ENCODE results near the gene MN1.

The MN1 gene

DNA sequence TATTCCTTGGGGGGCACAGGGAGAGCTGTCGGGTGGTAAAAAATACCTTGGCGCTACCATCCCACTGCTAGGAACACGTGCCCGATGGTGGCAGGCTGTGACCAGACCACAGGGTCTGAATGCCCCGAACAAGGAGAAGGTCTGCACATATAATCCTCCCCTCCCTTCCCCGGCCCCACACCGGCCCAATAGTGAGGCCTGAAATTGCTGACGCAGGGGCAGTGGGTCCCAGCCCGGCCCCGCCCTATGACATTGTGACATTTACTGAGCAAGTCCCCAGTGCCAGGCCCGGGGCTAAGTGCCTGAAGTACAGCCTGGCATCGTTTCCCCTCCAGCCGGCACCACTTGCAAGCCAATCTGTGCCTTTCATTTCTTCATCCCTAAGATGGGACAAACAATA lies 19.5 kb downstream of the MN1 start:
- FAIRE-seq = no peak

DNA sequence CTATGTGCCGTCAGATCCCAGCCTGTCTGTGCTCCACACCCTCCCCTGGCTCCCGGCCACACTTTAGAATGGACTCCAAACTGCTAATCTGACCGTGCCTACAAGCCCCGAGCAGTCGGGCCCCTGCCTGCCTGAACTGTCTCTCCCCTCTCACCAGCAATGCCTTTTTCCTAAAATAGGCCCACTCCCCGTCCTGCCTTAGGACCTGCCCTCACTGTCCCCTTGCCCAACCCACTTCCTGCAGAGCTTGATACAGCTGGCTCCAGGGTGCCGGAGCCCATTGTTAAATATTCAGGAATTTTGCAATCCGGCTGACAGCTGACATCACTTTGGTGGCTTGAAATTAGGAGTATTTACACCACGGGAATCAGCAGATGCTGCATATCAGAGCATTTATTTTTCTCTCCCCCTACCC lies 21.4 kb downstream of the MN1 start:
- no peak for FAIRE-seq

DNA sequence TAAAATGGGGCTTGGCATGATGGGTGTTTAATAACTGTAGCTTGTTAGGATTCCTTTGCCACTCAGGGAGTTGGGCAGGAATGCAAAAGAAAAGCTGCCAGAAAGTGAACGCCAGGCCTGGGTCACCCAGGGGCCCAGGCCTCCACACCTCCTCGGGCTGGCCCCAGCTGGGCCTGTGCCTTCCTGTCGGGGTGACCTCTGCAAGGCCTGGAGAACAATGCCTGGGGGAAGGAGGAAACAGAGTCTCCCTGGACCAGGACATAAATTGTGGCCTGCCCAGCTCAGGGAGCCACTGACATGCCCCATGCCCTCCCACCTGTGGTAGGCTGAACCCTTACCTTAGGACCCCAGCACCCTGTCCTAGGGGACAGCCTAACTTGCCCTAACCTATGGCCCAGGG lies 21.9 kb downstream of the MN1 start:
- no peak for FAIRE-seq

DNA sequence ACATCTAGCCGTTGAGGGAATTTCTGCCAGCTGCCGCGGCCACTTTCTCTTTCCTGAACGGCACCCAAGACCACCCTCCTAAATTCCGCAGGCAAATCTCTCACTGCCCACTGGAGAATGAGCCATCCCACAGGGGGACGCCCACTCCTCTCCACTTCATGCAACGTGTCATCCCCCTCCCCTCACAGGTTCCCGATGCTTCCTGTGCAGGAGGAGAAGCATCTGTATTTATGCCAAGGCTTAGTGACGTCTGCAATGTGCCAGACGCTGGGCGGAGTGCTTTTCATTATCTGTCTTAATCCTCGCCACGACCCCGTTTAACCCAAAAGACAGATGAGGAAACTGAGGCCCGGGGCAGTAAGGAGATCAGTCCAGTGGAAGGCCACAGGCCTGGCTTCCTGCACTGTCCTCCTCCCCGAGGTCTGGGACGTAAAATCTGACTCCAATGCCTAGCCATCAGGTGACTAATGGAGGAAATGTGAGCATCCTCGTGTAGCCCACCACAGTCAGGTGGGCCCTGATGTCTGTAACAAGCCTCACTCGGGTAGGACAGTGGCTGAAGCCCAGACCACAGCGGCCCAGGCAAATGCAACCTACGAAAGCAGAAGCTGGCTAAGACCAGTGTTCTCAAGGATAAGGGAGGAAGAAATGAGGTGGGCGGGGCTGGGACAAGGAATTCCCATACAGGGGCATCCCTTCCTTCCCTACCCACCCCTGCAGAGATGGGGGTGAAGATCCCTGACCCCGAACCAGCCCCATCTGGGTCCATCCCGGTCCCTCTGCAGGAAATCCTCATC lies 23.1 kb downstream of the MN1 start:
- FAIRE-seq = no peak

DNA sequence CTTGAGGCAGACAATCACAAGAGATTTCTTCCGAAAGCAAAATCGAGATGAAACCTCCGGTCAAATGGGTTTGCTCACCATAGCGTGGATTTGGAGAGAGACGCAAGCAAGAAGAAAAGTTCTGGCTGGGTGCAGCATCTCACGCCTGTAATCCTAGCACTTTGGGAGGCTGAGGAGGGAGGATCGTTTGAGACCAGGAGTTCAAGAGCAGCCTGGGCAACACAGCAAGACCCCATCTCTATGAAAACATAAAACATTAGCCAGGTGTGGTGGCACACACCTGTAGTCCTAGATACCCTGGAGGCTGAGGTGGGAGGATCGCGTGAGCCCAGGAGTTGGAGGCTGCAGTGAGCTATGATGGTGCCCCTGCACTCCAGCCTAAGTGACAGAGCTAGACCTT lies 24.4 kb downstream of the MN1 start:
- FAIRE-seq = no peak

DNA sequence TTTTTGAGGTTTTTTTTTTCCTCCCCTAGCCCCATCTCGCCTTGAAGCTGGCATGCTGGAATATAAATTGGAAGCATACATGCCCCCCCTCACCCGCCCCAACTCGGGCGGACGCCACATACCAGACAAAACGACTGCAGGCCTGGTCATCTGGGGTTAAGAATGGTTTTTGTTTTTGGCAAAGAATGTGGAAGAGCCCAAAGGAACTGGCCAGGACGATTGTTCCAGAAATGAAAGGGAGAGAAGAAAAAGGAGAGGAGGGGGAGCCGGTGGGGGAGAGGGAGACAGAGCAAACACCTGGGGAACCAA lies 25.0 kb downstream of the MN1 start:
- FAIRE-seq = no peak

DNA sequence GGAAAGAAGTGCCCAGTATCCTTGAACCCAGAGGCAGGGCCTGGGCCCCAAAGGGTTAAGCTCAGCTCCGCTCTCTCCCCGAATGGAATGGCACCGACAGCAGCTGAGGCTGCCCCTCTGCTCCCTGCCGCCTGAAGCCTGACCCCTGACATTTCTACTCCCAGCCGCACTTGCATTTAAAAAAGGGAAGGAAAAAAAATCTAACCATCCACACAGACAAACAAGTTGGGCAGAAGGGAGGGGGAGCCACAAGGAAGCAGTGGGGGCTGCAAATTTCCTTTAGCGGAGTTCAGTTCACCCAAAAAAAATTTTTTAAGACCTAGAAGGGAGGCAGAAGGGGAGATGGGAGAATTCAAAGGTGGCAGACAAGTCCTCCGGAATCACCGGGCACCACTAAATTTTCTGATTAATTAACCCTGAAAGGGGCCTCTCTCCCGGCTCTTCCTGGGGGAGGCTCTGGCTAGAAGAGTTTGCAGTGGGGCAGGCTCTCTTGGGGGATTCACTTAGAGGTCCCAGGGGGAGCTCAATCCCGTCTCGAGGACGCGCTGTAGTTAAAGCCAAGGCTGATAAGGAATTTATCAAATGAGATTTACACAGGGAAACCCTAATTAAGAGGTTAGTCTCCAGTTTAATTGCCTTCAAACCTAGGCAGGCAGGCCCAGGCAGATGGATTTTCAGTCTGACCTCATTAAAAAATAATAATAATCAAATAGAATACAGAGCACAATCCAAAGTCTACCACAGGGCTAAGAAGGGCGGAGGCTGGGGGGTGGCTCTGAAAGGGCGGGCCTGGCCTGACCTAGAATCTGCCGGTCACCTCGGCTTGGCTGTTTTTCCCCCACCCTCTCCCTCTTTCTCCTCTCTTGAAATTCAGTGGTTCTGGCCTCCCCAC lies 25.6 kb downstream of the MN1 start:
- FAIRE-seq = no peak

DNA sequence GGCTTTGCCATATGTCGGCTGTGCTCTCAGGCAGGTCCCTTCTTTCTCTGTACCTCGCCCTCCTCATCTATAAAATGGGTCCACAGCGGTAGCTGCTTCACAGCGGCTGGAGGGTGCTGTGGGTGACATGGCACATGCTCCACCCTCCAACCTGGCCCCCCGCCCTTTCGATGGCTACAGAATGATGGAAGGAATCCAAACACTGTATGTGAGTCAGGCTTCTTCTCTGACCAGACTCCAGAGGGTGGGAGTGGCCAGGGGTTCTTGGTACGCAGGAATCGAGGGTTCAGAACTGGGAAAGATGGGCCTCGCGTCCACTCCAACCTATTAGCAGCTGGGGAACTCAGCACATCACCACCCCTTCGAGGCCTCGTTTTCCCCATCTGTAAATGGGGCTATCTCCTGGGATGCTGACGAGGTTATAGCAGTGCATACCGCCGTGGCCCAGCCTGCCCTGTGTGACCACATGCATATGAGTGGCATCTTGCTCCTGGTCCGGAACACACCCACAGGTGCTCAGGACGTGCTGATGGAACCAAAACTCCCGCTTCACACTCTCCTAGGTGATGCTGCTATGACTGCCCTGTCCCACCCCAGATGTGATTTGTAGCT lies 26.4 kb downstream of the MN1 start:
- no peak for FAIRE-seq

DNA sequence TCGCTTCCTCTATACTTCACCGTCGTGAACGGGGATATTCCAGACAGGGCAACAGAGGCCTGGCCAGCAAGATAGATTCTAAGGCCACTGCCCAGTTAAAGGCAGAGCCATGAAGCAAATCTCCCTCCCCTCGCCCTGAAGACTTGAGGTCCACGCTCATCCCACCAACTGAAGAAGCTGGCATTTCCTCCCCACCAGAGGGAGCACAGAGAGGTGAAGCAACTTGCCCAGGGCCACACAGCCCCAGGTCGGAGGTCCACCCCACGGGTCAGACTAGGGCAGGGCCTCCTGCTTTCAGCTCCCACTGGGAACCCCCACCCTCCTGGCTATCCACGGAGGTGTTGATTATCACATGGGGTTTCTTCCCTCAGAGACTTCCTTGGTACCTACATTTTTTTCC lies 27.4 kb downstream of the MN1 start:
- FAIRE-seq = no peak

DNA sequence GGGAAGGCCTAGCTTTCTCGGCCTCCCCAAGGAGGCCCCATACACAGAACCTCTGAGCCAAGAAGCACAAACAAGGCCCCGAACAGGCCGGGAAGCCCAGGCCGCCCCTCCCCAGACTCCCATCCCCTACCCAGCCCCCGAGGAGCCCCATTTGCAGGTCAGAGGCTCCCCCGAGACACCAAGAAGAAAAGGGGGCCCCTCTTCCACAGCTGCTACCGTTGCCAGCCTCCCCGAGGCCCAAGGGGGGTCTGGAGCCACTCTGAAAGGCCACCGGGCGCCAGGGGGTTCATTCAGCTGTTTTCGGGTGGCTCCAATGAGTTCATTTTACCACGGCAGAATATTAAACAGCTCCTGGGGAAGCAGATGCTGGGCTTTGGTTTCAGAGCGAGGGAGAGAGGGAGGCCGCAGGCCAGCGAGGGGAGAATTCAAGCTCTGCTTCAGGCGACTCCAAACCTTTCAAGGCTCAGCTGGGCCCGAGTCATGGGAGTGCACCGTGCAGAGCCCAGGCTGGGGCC lies 28.5 kb downstream of the MN1 start:
- FAIRE-seq = no peak

DNA sequence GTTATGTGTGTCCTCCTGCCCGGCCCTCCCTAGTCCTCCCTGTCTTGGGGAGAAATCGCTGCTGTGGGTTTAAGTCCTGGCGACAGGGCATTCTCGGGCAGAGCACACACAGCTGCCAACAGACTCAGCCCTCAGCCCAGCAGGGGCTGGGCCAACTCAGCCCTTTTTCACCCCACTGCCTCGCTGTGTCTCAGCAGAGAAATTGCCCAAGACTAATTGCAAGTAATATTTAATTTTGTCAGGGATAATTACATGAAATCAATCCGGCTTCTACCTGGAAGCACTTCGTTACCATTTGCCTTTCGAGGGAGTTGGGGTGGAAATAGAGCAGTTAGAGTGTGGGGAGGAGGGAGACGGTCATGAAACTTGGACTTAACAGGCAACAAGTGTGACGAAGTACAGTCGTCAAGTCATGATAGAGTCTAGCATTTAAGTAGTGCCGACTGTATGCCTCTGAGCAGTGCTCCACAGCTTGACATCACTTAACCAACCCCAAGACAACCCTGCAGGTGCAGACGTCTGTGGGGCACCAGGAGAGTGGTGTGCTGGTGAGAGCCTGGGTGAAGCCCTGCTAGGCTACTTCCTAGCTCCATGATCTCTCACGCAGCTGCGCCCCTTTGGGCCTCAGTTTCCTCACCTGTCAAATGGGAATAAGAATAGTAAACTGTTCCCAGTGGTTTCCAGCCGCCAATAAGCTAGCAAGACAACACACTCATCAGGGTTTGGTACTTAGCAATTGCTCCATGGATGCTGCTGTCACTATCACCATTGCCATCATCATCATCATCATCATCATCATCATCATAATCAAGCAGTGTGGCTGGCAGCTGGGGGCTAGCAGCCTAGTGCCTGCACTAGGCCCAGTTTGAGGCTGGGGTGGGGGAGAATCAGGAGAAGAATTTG lies 29.2 kb downstream of the MN1 start:
- FAIRE-seq = no peak

DNA sequence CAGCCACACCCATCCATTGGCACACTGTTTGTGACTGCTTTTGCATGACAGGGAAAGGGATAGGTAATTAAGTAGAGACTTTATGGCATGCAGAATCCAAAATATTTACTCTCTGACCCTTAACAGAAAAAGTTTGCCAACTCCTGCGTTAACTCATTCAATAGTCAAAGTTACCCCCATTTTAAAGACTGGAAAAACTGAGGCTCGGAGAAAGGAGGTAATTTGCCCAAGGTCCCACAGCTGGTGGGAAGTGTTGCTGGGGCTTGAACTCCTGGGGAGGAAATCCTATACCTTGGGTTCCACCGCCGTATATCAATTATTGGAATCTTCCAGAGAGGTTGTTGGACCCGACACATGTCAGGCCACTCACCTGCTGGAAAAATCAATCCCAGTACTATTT lies 29.9 kb downstream of the MN1 start:
- FAIRE-seq = no peak

DNA sequence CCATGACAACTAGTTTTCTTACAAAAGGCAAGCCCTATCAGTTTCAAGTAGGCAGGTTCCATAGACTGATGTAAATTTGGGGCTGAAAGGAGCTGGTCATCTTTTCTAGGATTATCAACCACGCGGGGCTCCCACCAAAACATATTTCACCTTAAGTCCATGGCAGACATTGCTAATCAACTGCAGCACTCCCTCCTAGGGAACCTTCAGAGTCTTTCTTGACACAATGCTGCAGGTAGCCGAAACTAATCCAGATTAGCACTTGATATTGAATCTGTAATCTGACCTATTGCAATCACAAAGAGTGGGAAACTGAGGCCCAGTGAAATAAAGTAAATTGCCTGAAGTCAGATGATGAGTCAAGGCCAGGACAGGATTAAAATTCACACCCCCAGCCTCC lies 32.5 kb downstream of the MN1 start:
- FAIRE-seq = no peak

DNA sequence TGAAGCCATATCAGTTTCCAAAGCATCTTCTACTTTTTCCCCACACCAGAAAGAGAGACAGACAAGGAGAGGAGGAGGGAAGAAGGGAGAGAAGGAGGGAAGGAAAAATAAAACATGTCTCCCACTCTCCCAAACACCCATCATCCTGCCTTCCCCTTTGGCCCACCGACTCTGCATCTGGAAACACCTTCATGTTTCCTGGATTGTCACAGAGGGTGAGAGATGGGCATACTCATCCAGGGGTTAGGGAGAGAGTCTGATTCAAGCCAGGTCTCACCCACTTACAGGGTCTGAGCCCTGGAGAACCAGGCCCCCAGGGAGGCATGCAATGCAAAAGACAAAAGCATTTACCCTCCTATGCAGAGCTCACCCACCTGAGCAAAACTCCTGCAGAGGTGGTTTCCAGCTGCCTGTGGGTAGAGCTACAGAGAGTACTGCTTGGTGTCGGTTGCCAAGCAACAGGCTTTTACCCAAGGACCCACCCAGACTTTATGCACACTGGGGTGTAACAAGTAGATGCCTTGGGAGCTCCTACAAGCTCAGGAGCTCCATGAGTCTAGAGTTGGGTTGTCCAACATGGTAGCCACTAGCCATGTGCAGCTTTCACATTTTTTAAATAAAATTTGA lies 33.4 kb downstream of the MN1 start:
- FAIRE-seq = no peak

DNA sequence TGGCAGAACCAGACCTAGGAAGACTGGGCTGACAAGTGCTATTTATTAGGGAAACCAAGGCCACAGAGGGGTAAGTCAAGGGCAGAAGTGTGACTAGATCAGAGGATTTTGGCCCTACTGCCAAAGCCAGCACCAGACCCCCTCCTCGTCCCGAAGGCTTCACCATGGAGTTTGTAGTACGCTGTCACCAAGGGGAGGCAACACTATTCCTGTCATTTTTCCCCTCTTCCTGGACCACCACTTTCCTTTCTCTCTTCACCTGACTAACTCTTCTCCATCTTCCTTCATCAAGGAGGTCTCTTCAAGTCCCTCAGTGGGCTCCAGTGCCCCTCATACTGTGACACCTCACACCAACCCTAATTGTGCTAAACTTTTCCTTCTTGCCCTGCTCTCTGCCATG lies 34.9 kb downstream of the MN1 start:
- FAIRE-seq = no peak

DNA sequence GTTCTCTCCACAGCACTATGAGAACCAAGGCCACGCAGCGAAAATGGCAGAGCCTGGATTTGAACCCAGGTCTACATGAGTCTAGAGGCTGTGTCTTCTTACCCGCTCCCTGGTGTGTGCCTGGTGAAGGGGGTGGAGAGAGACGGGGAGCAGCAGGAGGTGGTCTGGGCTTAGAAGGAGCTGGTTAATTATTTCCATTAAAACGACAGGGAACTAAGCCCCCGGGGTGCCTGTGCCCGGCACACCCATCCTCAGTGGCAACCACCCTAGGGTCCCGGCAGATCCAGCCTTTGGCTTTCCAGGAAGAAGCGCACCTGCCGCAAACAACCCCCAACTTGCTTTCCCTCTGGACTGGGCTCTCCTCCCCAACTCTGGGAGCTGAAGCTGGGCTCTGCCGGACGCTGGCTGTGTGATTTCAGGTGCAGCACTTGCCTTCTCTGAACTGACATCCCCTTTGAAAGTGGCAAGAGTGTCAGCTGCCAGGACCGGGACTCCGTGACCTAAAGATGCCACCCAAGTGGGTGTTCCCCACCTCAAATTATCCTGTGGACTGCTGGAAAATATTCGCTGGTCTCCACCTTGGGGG lies 35.8 kb downstream of the MN1 start:
- no peak for FAIRE-seq

DNA sequence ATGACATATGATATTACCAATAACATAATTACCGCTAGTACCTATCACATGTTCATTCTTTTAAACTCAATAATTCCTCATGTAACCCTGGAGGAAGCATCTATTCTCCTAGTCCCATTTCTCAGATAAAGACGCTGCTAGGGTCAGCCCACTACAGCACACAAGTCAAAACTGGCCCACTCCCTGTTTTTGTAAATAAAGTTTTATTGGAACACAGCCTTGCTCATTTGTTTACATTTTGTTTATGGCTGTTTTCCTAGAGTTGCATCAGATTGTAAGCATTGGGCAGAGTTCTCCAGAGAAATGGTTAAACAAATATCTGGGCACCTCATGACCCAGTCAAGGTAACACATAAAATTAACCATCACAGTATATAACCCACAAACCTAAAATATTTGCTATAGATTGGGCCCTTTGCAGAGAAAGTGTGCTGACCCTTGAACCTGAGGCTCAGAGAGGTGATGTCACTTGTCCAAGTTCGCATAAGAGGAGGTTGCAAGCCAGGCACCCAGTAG lies 36.8 kb downstream of the MN1 start:
- no peak for FAIRE-seq

DNA sequence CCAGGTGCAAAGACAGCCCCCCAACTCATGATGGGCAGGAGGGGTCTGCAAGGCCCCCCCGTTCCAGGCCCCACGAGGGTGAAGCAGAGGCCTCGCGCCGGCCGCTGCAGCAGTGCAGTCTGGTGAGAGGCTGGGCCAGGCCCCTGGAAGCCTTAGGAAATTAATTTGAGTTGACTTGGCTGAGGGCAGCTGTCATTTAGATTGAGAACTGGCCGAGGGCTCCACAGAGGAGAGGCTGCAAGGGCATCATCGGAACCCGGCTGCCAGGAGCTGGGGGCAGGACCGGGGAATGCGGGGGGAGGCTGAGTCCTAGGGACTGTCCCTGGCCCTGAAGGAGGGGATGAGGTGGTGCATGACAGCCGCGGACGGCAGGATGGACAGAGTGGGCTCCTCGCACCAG lies 39.9 kb downstream of the MN1 start:
- FAIRE-seq = no peak

DNA sequence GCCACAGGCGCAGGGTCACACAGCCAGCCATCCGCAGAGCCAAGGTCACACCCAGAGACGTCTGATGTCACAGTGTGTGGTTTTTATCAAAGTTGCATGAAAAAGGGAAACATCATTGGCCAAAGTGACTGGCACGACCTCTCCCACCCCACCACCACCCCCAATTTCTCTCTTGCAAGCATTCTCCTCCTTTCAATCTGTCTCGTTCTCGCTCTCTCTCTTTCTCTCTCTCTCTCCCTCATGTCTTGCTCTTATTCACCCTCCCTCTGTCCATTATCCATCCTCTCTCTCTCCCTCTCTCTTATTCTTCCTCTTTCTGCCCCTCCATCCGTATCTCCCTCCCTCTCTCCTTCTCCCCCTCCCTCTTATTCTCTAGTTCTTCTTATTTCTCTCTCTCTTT lies 40.6 kb downstream of the MN1 start:
- FAIRE-seq = no peak

DNA sequence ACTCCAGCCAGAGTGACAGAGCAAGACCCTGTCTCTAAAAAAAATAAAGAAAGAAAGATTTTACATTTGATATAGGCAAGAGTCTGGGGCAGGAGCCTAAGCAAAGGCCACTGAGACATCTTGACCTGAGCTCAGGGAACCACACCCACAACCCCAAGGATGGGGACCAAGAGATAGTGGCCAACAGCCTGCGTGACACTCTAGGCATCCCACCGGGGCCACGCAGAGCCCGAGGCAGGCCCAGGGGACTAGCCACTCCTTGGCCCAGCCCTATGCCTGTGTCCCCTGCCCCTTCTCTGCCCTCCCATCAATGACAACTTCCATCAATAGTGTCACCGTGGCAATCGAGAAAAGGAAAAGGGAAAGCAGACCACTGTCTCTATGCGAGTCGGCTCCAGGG lies 41.1 kb downstream of the MN1 start:
- no peak for FAIRE-seq

DNA sequence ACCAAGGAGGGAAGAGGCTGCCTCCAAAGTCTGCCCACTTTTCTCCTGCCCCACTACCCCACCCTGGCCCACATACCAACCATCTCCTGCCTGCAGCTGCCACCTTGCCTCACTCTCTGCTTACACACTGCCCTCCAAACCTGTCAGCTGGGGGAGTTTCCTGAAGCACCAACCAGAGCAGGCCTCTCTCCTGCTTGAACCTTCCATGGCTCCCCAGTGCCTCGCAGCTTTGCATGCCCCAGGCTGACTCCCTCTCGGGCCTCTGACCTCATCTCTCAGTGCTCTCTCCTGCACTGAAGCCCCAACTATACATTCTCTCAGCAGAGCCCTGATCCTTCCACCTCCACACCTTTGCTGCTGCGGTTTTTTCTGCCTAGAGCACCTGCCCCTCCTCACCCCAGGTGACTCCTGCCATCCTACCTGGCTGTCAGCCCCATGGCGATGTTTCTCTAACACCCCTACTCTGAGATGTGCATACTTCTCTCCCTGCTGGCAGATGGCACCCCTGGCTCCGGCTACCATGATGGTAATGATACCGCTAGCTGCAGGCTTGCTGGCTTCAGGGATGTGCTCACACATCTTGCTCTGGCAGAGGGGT lies 43.5 kb downstream of the MN1 start:
- no peak for FAIRE-seq
